GM13976 (cell line): ENCODE results near the gene ACOT11.

Experiments
- DNase-seq: peaks from one replicate; pipeline ENCODE4 v3.0.0; 2012; ENCODE audit warnings: low spot score
- in situ Hi-C: fragments of 300-500 bp; cut with MboI; formaldehyde crosslinking; loops from one replicate; pipeline ENCODE4 v1.12.0; 2022; ENCODE audit warnings: low sequenced_read_pairs, mixed read lengths, inconsistent platforms; ENCODE audit not compliant: unreplicated experiment
- TF ChIP-seq, protein P1 (sequence below): IDR thresholded peaks from 2 replicates; pipeline ENCODE4 v1.5.1; 2012; ENCODE audit warnings: borderline replicate concordance, mild to moderate bottlenecking; ENCODE audit not compliant: insufficient read depth; ENCODE audit errors: extremely low read depth, missing control alignments, control extremely low read depth

ACOT11 gene

DNA sequence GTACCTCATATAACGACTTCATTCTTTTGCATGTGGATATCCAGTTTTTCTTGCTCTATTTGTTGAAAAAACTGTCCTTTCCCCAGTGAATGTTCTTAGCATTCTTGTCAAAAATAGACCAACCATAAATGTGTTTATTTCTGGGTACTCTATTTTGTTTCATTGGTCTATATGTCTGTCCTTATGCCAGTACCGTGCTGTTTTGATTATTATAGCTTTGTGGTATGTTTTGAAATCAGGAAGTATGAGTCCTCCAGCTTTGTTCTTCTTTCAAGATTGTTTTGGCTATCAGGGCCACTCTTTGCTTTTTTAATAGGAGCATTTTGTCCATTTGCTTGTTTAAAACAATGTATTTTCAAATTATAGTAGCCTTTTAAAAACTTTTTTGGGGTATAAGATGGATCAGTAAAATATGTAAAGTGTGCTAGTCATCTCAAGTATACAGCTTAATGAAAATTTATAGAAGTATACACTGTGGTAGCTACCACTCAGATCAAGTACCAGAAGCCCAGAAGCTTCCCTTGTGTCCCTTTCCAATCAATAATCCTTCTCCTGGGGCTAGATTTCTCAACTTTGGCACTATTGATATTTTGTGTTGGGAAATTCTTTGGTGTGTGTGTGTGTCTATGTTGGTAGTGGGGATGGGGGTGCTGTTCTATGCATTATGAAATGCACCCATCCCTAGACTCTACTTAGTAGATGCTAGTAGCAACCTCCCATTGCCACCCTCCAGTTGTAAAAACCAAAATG, 110.3 kb downstream of the ACOT11 start:
- in situ Hi-C loops = no loop called here
- TF ChIP-seq, protein P1, sequence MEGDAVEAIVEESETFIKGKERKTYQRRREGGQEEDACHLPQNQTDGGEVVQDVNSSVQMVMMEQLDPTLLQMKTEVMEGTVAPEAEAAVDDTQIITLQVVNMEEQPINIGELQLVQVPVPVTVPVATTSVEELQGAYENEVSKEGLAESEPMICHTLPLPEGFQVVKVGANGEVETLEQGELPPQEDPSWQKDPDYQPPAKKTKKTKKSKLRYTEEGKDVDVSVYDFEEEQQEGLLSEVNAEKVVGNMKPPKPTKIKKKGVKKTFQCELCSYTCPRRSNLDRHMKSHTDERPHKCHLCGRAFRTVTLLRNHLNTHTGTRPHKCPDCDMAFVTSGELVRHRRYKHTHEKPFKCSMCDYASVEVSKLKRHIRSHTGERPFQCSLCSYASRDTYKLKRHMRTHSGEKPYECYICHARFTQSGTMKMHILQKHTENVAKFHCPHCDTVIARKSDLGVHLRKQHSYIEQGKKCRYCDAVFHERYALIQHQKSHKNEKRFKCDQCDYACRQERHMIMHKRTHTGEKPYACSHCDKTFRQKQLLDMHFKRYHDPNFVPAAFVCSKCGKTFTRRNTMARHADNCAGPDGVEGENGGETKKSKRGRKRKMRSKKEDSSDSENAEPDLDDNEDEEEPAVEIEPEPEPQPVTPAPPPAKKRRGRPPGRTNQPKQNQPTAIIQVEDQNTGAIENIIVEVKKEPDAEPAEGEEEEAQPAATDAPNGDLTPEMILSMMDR = no peak
- DNase-seq = no peak
